ENCODE results near the gene XPNPEP1.
"Not testable (repeated sequence)": the region's sequence is repeated elsewhere in the genome, so short reads cannot be mapped to it uniquely, and the experiment has no call there.

XPNPEP1 gene

GRCh38 chr10:109924087-109924486 lies 776 bp upstream of the XPNPEP1 start:
- no peak for DNase-seq (ENCODE audit: low spot score)

- DNase-seq (ENCODE audit: low spot score), result no peak
Observed at GRCh38 chr10:109922358-109922975, 844 bp downstream of the XPNPEP1 start.

- DNase-seq (ENCODE audit: low spot score), result no peak
Observed at GRCh38 chr10:109920016-109920415, 3.3 kb downstream of the XPNPEP1 start.

- no peak for DNase-seq (ENCODE audit: low spot score)
Observed at GRCh38 chr10:109919220-109919619, 4.1 kb downstream of the XPNPEP1 start.

- DNase-seq (ENCODE audit: low spot score), result not testable (repeated sequence)
Observed at GRCh38 chr10:109918707-109919106, 4.6 kb downstream of the XPNPEP1 start.

GRCh38 chr10:109915566-109915965 lies 7.7 kb downstream of the XPNPEP1 start:
- DNase-seq (ENCODE audit: low spot score), result no peak

GRCh38 chr10:109914966-109915365 lies 8.3 kb downstream of the XPNPEP1 start:
- DNase-seq (ENCODE audit: low spot score), result no peak

GRCh38 chr10:109913306-109913892 lies 9.9 kb downstream of the XPNPEP1 start:
- no peak for DNase-seq (ENCODE audit: low spot score)

GRCh38 chr10:109912335-109913281 lies 10.7 kb downstream of the XPNPEP1 start:
- DNase-seq (ENCODE audit: low spot score), result no peak

- no peak for DNase-seq (ENCODE audit: low spot score)
Observed at GRCh38 chr10:109911903-109912302, 11.4 kb downstream of the XPNPEP1 start.

- no peak for DNase-seq (ENCODE audit: low spot score)
Observed at GRCh38 chr10:109906316-109906715, 17.0 kb downstream of the XPNPEP1 start.

- DNase-seq (ENCODE audit: low spot score), result no peak
Observed at GRCh38 chr10:109904397-109904796, 18.9 kb downstream of the XPNPEP1 start.

- no peak for DNase-seq (ENCODE audit: low spot score)
Observed at GRCh38 chr10:109902992-109903947, 20.0 kb downstream of the XPNPEP1 start.

GRCh38 chr10:109899356-109900331 lies 23.7 kb downstream of the XPNPEP1 start:
- no peak for DNase-seq (ENCODE audit: low spot score)

- peak; percentile 93 for DNase-seq (ENCODE audit: low spot score)
Observed at GRCh38 chr10:109898666-109899355, 24.5 kb downstream of the XPNPEP1 start.

- no peak for DNase-seq (ENCODE audit: low spot score)
Observed at GRCh38 chr10:109898007-109898406, 25.3 kb downstream of the XPNPEP1 start.

- DNase-seq (ENCODE audit: low spot score), result no peak
Observed at GRCh38 chr10:109895848-109896247, 27.5 kb downstream of the XPNPEP1 start.

- DNase-seq (ENCODE audit: low spot score), result peak; percentile 43
Observed at GRCh38 chr10:109895095-109895818, 28.1 kb downstream of the XPNPEP1 start.

GRCh38 chr10:109894516-109894915 lies 28.8 kb downstream of the XPNPEP1 start:
- no peak for DNase-seq (ENCODE audit: low spot score)
